SK-N-SH (cell line): Measurements from ENCODE around the gene AGTR1.

Source experiments
- CHD2 ChIP-seq: fragments of 150-350 bp; IDR thresholded peaks from 2 replicates; pipeline ENCODE4 v1.6.1; 2018; ENCODE audit warnings: low read length; ENCODE audit not compliant: partially characterized antibody
- CTCF ChIP-seq: fragments of 200-600 bp; sonication (generic); IDR thresholded peaks from 2 replicates; pipeline ENCODE4 v1.6.1; 2017; ENCODE audit warnings: antibody characterized with exemption, mild to moderate bottlenecking, moderate library complexity
- EZH2phosphoT487 ChIP-seq: fragments of 200-600 bp; sonication (generic); IDR thresholded peaks from 2 replicates; pipeline ENCODE4 v1.6.1; 2017; ENCODE audit warnings: low read depth, mixed run types, mild to moderate bottlenecking, antibody characterized with exemption, moderate library complexity, borderline replicate concordance
- GABPA ChIP-seq: IDR thresholded peaks from 2 replicates; pipeline ENCODE4 v1.4.0; 2012; ENCODE audit warnings: low read depth, mild to moderate bottlenecking
- MAX ChIP-seq: IDR thresholded peaks from 2 replicates; pipeline ENCODE4 v1.4.0; 2012; ENCODE audit warnings: low read depth
- MEF2A ChIP-seq: IDR thresholded peaks from 2 replicates; pipeline ENCODE4 v1.4.0; 2012; ENCODE audit warnings: low read depth, borderline replicate concordance
- NFIC ChIP-seq: IDR thresholded peaks from 2 replicates; pipeline ENCODE4 v1.4.0; 2012; ENCODE audit warnings: borderline replicate concordance
- PBX3 ChIP-seq: IDR thresholded peaks from 2 replicates; pipeline ENCODE4; 2012
- POLR2AphosphoS5 ChIP-seq: IDR thresholded peaks from 2 replicates; pipeline ENCODE4 v1.6.1; 2012; ENCODE audit warnings: low read depth, low read length
- REST ChIP-seq: IDR thresholded peaks from 2 replicates; pipeline ENCODE4 v1.6.1; 2012; ENCODE audit warnings: mild to moderate bottlenecking, low read depth, low read length, moderate library complexity
- RFX5 ChIP-seq: IDR thresholded peaks from 2 replicates; pipeline ENCODE4 v1.6.1; 2012; ENCODE audit warnings: mild to moderate bottlenecking, improper control_type of control experiment, low read length
- RXRA ChIP-seq: IDR thresholded peaks from 2 replicates; pipeline ENCODE4 v1.4.0; 2012; ENCODE audit warnings: low read depth, mild to moderate bottlenecking, borderline replicate concordance
- USF2 ChIP-seq: fragments of 150-350 bp; IDR thresholded peaks from 2 replicates; pipeline ENCODE4 v1.6.1; 2017; ENCODE audit warnings: antibody characterized with exemption, low read length, low read depth, borderline replicate concordance
- ZBTB33 ChIP-seq: IDR thresholded peaks from 2 replicates; pipeline ENCODE4 v1.4.0; 2012; ENCODE audit warnings: low read depth, borderline replicate concordance

- no peak for TF ChIP-seq REST
- TF ChIP-seq CTCF: no peak
- TF ChIP-seq GABPA: no peak
- no peak for TF ChIP-seq RFX5
- TF ChIP-seq MAX: no peak
- TF ChIP-seq CHD2: no peak
- TF ChIP-seq EZH2phosphoT487: no peak
- no peak for TF ChIP-seq USF2
- TF ChIP-seq POLR2AphosphoS5: no peak
- no peak for TF ChIP-seq NFIC
- TF ChIP-seq MEF2A: no peak
- no peak for TF ChIP-seq ZBTB33
- no peak for TF ChIP-seq PBX3
- TF ChIP-seq RXRA: no peak
Measured at GRCh38 chr3:148758303-148758884, 60.7 kb downstream of the AGTR1 start.
